Thoracic aorta (tissue), 2 donors: ENCODE results near the gene TCF4. TPM values are rescaled to one million over a fixed set of nuclear protein-coding genes. Genes with fewer than 3 reads are reported as not detected.

Experiments used
- ATAC-seq: fragments of 150-250 bp; one replicate; pipeline ENCODE4 v1.8.0; 2017; ENCODE audit warnings: low read depth; ENCODE audit not compliant: insufficient number of reproducible peaks, low FRiP score
- DNase-seq: peaks from one replicate; pipeline ENCODE4 v3.0.0-alpha.2; 2020; ENCODE audit warnings: low spot score
- H3K27ac ChIP-seq, 2 donors: fragments of 200-600 bp; sonication (generic); 1 replicate in 1 of 2; 2 replicates in 1 of 2; pipeline ENCODE4 v1.5.1; 2016; ENCODE audit warnings: mild to moderate bottlenecking in 2 of 2, moderate library complexity in 2 of 2
- H3K27me3 ChIP-seq: fragments of 200-600 bp; sonication (generic); replicated peaks from 2 replicates; pipeline ENCODE4 v1.6.0; 2016; ENCODE audit warnings: mild to moderate bottlenecking; ENCODE audit not compliant: insufficient read depth
- H3K36me3 ChIP-seq: fragments of 200-600 bp; sonication (generic); one replicate; pipeline ENCODE4 v1.5.1; 2016
- H3K4me1 ChIP-seq, 2 donors: fragments of 200-600 bp; sonication (generic); 1 replicate in 1 of 2; 2 replicates in 1 of 2; pipeline versions ENCODE4 v1.5.1 to v1.6.0; 2016; ENCODE audit warnings: low read depth in 2 of 2, mild to moderate bottlenecking in 1 of 2; ENCODE audit not compliant: control insufficient read depth in 1 of 2
- H3K4me3 ChIP-seq: fragments of 200-600 bp; sonication (generic); 2 replicates; pipeline ENCODE4 v1.5.1; 2016; ENCODE audit warnings: mild to moderate bottlenecking
- H3K9me3 ChIP-seq: fragments of 200-600 bp; sonication (generic); 2 replicates; pipeline ENCODE4 v1.5.1; 2016
- CTCF ChIP-seq: fragments of 200-600 bp; sonication (generic); IDR thresholded peaks from one replicate; pipeline ENCODE4 v1.5.1; 2019; ENCODE audit warnings: antibody characterized with exemption
- total RNA-seq, 2 donors: library from RNA; depleted of rRNA; stranded (reverse); fragments of >200 nt; gene quantifications; one replicate each; pipeline versions ENCODE4 v1.1.0 to v1.2.3, GENCODE V29; 2016

TCF4 gene
- total RNA-seq, 2 donors from 2014 or later = 178 to 267 TPM

- DNase-seq (no peak), ATAC-seq (no peak)
- no peaks in the 10 kb centered on the region for H3K27me3 ChIP-seq
- no peak for TF ChIP-seq CTCF
- H3K9me3 ChIP-seq = no peaks in the 10 kb centered on the region
- H3K36me3 ChIP-seq = no peaks in the 10 kb centered on the region
- H3K27ac ChIP-seq = no peak overlapping the region
- H3K4me1 ChIP-seq = peaks cover 8 to 10% of the 10 kb centered on the region in 2 donors
- no peak overlapping the region for H3K4me3 ChIP-seq
These were observed 101.1 kb downstream of the TCF4 start for GRCh38 chr18:55486936-55487335.

- Histone ChIP-seq H3K4me1 (peaks cover 8 to 10% of the 10 kb centered on the region in 2 donors), H3K4me3 (no peak overlapping the region), H3K9me3 (no peaks in the 10 kb centered on the region), H3K36me3 (no peaks in the 10 kb centered on the region), H3K27ac (no peak overlapping the region), H3K27me3 (no peaks in the 10 kb centered on the region)
- no peak for TF ChIP-seq CTCF
- no peak for DNase-seq
- ATAC-seq = no peak
These were observed 102.3 kb downstream of the TCF4 start for GRCh38 chr18:55485666-55486065.

GRCh38 chr18:55484773-55485172 lies 103.2 kb downstream of the TCF4 start:
- H3K4me3 ChIP-seq = no peak overlapping the region
- H3K27me3 ChIP-seq = no peaks in the 10 kb centered on the region
- H3K9me3 ChIP-seq = no peaks in the 10 kb centered on the region
- DNase-seq = no peak
- no peak for ATAC-seq
- H3K27ac ChIP-seq = no peak overlapping the region
- peaks cover 8 to 10% of the 10 kb centered on the region in 2 donors for H3K4me1 ChIP-seq
- TF ChIP-seq CTCF = no peak
- no peaks in the 10 kb centered on the region for H3K36me3 ChIP-seq

GRCh38 chr18:55483266-55483871 lies 104.6 kb downstream of the TCF4 start:
- Histone ChIP-seq H3K27me3 (no peaks in the 10 kb centered on the region), H3K4me3 (no peak overlapping the region), H3K4me1 (peaks cover 13% of the 10 kb centered on the region in 2 donors), H3K36me3 (no peaks in the 10 kb centered on the region), H3K9me3 (no peaks in the 10 kb centered on the region), H3K27ac (no peak overlapping the region)
- no peak for DNase-seq
- no peak for ATAC-seq
- no peak for TF ChIP-seq CTCF

GRCh38 chr18:55479656-55480420 lies 108.2 kb downstream of the TCF4 start:
- no peak for ATAC-seq
- peak overlapping the region in 1 of 2 donors; percentile 7 for H3K27ac ChIP-seq
- no peak overlapping the region for H3K4me3 ChIP-seq
- DNase-seq = no peak
- TF ChIP-seq CTCF = no peak
- peaks cover 3 to 22% of the 10 kb centered on the region in 2 donors for H3K4me1 ChIP-seq
- H3K27me3 ChIP-seq = no peaks in the 10 kb centered on the region
- no peaks in the 10 kb centered on the region for H3K36me3 ChIP-seq
- no peaks in the 10 kb centered on the region for H3K9me3 ChIP-seq
